PFSK-1 (cell line): ENCODE data around the gene MCM10.

Experiments used
- FOXP2 ChIP-seq: optimal IDR thresholded peaks from 2 replicates; pipeline ENCODE3; 2011; ENCODE audit warnings: borderline replicate concordance, control low read depth, inconsistent platforms; ENCODE audit not compliant: insufficient read depth; ENCODE audit errors: extremely low read length, extremely low read depth
- POLR2AphosphoS5 ChIP-seq: IDR thresholded peaks from 2 replicates; pipeline ENCODE4 v1.6.1; 2012; ENCODE audit warnings: low read depth, mild to moderate bottlenecking, control low read depth, low read length, moderate library complexity
- TAF1 ChIP-seq: IDR thresholded peaks from 2 replicates; pipeline ENCODE4 v1.6.1; 2012; ENCODE audit warnings: low read length, control low read depth, borderline replicate concordance; ENCODE audit not compliant: insufficient read depth
- TF ChIP-seq, protein P1 (sequence below), 2 experiments: IDR thresholded peaks; 2 replicates each; pipeline versions ENCODE4 v1.6.1 to v1.8.0; 2011 to 2012; ENCODE audit warnings: low read depth in 2 of 2, low read length in 2 of 2, control low read depth in 1 of 2, inconsistent platforms in 1 of 2, mild to moderate bottlenecking in 1 of 2, moderate library complexity in 1 of 2; ENCODE audit not compliant: insufficient read depth in 1 of 2

DNA sequence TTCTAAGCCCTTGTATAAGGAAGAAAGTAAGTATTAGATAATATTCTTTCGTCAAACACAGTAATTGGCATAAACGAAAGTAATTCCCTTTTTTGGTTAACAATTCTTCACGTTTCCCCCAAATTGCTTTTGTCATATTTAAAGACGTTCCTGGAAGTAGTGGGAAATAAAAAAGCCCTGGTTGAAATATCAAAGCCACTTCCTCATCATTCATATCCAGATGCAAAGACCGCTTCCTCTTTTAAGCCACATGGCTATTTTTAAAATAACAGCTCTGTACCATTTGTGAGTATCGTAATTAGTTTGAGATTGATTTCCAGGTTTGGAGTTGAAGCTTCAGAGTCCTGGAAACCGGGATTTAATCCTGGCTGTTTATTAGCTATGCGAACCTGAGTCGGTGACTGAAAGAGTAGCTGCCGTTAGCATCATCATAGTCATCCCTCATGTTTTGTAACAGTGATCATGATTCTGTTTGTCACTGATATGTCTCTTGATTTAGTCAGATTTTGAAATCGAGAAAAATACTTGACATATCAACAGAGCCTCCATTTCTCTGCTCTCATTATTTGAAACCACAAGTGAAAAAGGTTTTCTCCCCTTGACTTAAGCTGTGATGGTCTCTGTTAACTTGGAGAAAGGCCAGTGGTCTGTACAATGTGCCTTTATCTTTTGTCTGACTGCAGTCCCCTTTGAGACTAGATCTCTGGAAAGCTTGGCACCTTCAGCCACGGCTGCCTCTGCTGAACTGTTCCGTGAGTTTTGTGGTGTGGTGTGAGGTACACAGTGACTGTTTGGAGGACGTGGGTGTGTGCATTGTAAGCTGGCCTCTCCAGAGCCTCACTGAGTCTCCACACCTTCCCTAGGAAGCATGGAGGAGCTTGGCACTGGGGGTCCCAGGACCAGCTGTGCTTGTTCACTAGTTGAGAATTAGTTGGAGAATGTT, 43.2 kb upstream of the MCM10 start:
- TF ChIP-seq POLR2AphosphoS5, result no peak
- TF ChIP-seq TAF1, result no peak
- no peak for TF ChIP-seq FOXP2
- TF ChIP-seq, protein P1, sequence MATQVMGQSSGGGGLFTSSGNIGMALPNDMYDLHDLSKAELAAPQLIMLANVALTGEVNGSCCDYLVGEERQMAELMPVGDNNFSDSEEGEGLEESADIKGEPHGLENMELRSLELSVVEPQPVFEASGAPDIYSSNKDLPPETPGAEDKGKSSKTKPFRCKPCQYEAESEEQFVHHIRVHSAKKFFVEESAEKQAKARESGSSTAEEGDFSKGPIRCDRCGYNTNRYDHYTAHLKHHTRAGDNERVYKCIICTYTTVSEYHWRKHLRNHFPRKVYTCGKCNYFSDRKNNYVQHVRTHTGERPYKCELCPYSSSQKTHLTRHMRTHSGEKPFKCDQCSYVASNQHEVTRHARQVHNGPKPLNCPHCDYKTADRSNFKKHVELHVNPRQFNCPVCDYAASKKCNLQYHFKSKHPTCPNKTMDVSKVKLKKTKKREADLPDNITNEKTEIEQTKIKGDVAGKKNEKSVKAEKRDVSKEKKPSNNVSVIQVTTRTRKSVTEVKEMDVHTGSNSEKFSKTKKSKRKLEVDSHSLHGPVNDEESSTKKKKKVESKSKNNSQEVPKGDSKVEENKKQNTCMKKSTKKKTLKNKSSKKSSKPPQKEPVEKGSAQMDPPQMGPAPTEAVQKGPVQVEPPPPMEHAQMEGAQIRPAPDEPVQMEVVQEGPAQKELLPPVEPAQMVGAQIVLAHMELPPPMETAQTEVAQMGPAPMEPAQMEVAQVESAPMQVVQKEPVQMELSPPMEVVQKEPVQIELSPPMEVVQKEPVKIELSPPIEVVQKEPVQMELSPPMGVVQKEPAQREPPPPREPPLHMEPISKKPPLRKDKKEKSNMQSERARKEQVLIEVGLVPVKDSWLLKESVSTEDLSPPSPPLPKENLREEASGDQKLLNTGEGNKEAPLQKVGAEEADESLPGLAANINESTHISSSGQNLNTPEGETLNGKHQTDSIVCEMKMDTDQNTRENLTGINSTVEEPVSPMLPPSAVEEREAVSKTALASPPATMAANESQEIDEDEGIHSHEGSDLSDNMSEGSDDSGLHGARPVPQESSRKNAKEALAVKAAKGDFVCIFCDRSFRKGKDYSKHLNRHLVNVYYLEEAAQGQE (IDR thresholded peaks at IDR 0.05; ENCODE audit: insufficient read depth in 1 of 2, low read depth in 2 of 2, low read length in 2 of 2), result no peak
